Mesothelial cell of epicardium (in vitro differentiated cells): ENCODE measurements around the gene SMARCD2. TPM values are rescaled to one million over a fixed set of nuclear protein-coding genes. Genes with fewer than 3 reads are reported as not detected.

ENCODE experiments used
- DNase-seq, 2 experiments: peaks; one replicate each; pipeline ENCODE4 v3.0.0; 2021; ENCODE audit warnings: low spot score in 2 of 2; ENCODE audit not compliant: unreplicated experiment in 2 of 2
- H3K27ac Mint-ChIP-seq: 2 replicates; pipeline ENCODE4 v1.8.0; 2021; ENCODE audit warnings: mixed read lengths
- H3K27me3 Mint-ChIP-seq: 2 replicates; pipeline ENCODE4 v1.8.0; 2021; ENCODE audit warnings: low read depth, mixed read lengths
- H3K36me3 Mint-ChIP-seq: 2 replicates; pipeline ENCODE4 v1.8.0; 2021; ENCODE audit warnings: mixed read lengths
- H3K4me1 Mint-ChIP-seq: 2 replicates; pipeline ENCODE4 v1.8.0; 2021; ENCODE audit warnings: mixed read lengths
- H3K4me3 Mint-ChIP-seq: 2 replicates; pipeline ENCODE4 v1.8.0; 2021; ENCODE audit warnings: mild to moderate bottlenecking, moderate library complexity, mixed read lengths
- H3K9me3 Mint-ChIP-seq: 2 replicates; pipeline ENCODE4 v1.8.0; 2021; ENCODE audit warnings: mixed read lengths
- total RNA-seq: library from RNA; stranded (reverse); gene quantifications from 3 replicates; pipeline ENCODE4 v1.2.1, GENCODE V29; 2021
- TF ChIP-seq, protein P1 (sequence below): fragments of 200-600 bp; sonication (generic); IDR thresholded peaks from one replicate; pipeline ENCODE4 v1.5.0; 2021; ENCODE audit warnings: antibody characterized with exemption; ENCODE audit not compliant: unreplicated experiment

SMARCD2 gene
- total RNA-seq, 1 donor from 2014 or later, result 72.3 TPM

DNA sequence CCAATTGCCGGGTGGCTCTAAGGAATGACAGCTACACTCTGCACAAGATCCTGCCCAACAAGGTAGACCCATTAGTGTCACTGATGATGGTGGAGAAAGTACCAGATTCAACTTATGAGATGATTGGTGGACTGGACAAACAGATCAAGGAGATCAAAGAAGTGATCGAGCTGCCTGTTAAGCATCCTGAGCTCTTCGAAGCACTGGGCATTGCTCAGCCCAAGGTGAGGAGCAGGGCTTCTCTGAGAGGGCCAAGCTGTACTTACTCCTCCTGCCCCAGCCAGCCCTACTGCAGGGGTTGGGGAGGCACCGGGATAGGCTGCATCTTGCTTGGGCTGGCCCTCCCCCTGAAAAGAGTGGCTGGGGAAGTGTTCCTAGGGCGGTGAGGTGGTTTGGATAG lies 12.2 kb downstream of the SMARCD2 start:
- no peaks in the 10 kb centered on the region for H3K9me3 Mint-ChIP-seq
- H3K4me1 Mint-ChIP-seq, result peaks cover 23% of the 10 kb centered on the region
- H3K27me3 Mint-ChIP-seq, result no peaks in the 10 kb centered on the region
- H3K36me3 Mint-ChIP-seq, result peaks cover 25% of the 10 kb centered on the region
- no peak overlapping the region for H3K27ac Mint-ChIP-seq
- H3K4me3 Mint-ChIP-seq, result no peak overlapping the region
- TF ChIP-seq, protein P1, sequence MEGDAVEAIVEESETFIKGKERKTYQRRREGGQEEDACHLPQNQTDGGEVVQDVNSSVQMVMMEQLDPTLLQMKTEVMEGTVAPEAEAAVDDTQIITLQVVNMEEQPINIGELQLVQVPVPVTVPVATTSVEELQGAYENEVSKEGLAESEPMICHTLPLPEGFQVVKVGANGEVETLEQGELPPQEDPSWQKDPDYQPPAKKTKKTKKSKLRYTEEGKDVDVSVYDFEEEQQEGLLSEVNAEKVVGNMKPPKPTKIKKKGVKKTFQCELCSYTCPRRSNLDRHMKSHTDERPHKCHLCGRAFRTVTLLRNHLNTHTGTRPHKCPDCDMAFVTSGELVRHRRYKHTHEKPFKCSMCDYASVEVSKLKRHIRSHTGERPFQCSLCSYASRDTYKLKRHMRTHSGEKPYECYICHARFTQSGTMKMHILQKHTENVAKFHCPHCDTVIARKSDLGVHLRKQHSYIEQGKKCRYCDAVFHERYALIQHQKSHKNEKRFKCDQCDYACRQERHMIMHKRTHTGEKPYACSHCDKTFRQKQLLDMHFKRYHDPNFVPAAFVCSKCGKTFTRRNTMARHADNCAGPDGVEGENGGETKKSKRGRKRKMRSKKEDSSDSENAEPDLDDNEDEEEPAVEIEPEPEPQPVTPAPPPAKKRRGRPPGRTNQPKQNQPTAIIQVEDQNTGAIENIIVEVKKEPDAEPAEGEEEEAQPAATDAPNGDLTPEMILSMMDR, result no peak
- DNase-seq, result no peak

DNA sequence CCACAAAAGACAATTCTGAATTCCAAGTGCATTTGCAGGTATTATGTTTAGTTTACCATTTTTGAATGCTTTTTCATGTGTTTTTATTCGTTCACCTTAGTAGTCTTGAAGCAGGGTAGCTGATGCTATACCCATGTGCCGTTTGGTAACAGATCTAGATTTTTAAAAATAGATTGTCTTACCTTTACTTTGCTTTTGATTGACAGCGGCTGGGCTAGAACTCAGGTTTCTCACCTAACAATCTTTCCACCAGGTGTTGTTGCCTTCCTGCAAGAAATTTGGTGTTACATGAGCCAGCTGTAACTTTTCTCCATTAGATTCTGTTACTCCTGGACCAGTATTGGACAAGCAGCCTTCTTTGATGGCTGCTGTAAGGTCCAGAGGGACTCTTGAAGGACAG lies 13.5 kb downstream of the SMARCD2 start:
- Mint-ChIP-seq H3K27me3 (no peaks in the 10 kb centered on the region), H3K4me3 (no peak overlapping the region), H3K4me1 (peaks cover 24% of the 10 kb centered on the region), H3K36me3 (peaks cover 31% of the 10 kb centered on the region), H3K9me3 (no peaks in the 10 kb centered on the region), H3K27ac (no peak overlapping the region)
- no peak for DNase-seq
- TF ChIP-seq, protein P1, result no peak

DNA sequence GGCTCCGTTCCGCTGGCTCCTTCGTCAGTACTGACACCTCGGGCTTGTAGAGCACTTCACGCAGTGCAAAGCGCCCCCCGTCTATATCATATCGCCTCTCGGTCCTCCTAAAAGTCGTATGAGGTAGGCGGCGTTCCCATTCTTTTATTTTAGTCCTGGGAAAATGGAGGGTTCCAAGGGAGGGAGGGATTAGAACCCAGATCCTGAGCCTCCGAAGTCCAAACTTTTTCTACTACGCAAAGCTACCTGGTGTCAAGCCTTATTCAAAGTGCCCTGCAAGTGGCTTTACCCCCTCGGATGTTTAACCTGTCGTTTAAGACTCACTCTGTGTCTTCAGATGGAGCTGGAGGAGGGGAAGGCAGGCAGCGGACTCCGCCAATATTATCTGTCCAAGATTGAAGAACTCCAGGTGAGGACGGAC lies 14.7 kb downstream of the SMARCD2 start:
- Mint-ChIP-seq H3K36me3 (peaks cover 37% of the 10 kb centered on the region), H3K27me3 (no peaks in the 10 kb centered on the region), H3K9me3 (no peaks in the 10 kb centered on the region), H3K4me1 (peaks cover 24% of the 10 kb centered on the region), H3K4me3 (peak overlapping the region; percentile 97), H3K27ac (peak overlapping the region; percentile 100)
- TF ChIP-seq, protein P1, result no peak
- DNase-seq, result no peak

DNA sequence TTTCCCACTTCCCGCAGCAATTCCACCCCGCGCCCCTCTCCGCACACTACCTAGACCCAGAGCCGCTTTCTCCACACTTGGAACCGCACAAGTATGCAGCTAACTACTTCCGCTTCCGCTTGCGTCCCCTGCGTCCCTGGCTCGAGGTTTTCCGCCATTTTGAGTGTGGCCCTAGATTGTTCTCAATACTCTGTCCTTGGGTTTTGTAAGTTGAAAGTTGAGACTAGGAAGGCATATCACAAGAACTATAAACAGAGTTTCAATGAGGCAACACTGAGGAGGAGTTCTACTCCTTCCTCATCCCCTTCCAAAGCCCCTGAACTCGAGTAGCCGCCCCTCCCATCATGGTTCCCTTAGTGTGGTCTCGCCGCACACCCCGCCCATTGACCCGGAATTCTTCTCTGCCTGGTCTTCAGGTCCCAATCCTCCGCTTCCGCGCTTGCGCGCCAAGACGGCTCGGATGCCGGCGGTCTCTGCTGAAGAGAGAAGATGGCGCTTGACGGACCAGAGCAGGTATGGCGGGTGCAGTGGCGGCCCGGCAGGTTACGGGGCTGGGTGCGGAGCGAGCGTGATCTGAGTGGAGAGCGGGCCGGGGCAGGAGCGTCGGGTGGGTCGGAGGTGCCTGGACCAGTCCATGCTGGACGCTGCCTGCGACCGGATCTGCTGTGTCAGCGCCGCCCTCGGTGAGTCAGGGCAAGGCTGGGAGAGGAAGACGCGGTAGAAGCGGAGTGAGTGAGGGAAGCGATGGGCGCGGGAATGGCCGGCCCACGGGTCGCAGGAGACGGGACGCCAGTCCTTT lies 15.3 kb downstream of the SMARCD2 start, which contains the start of the genes FTSJ3 and PSMC5:
TSS of gene FTSJ3 (minus strand) at position 662 of the 799 bp plus-strand sequence. CDS start 761 bp downstream, outside the sequence.
TSS of gene PSMC5 (plus strand) at position 430 of the 799 bp plus-strand sequence. CDS start at position 490, 60 bp downstream.
- DNase-seq, result peak; percentile 85 to 92
- no peaks in the 10 kb centered on the region for H3K27me3 Mint-ChIP-seq
- peaks cover 33% of the 10 kb centered on the region for H3K36me3 Mint-ChIP-seq
- H3K4me3 Mint-ChIP-seq, result peak within 1 kb of the TSS; percentile 97
- peak within 1 kb of the TSS; percentile 100 for H3K27ac Mint-ChIP-seq
- H3K9me3 Mint-ChIP-seq, result no peaks in the 10 kb centered on the region
- peaks cover 24% of the 10 kb centered on the region for H3K4me1 Mint-ChIP-seq
- TF ChIP-seq, protein P1, result no peak

DNA sequence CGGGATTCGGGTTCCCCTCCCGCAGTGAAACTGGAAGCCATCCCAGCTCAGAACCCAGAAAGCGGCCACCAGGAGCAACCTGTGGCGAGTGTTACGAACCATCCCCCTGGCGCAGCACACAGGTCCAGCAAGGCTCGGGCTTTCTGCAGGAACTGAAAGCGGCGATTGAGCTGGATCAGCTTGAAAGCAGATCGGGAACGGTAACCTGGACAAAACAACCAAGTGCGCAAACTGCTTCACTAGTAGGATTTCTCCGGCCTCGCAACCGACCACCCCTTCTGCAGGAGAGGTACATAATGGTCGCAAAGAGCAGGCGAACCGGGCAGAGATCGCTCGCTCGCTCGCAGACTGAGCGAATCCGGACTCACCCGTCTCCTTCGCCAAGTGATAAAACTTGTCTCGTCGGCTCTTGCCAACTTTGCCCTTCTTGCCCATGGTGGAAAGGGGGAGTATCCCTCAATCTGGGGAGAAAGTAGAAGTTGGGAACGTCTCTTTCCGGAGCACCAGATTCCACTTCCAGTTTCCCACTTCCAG lies 15.9 kb downstream of the SMARCD2 start:
- Mint-ChIP-seq H3K36me3 (peaks cover 32% of the 10 kb centered on the region), H3K4me1 (peaks cover 24% of the 10 kb centered on the region), H3K4me3 (peak overlapping the region; percentile 97), H3K27me3 (no peaks in the 10 kb centered on the region), H3K27ac (peak overlapping the region; percentile 100), H3K9me3 (no peaks in the 10 kb centered on the region)
- peak in 1 of 2 experiments; percentile 50 for DNase-seq
- TF ChIP-seq, protein P1, result no peak
